HG02588 (cell line): ENCODE measurements around the gene GALNT12.

ENCODE experiments used
- ATAC-seq: cut with Tn5 transposase; IDR thresholded peaks from one replicate; pipeline ENCODE4 v1.9.1; 2021; ENCODE audit warnings: mild to moderate bottlenecking, moderate library complexity; ENCODE audit not compliant: unreplicated experiment

Gene GALNT12

DNA sequence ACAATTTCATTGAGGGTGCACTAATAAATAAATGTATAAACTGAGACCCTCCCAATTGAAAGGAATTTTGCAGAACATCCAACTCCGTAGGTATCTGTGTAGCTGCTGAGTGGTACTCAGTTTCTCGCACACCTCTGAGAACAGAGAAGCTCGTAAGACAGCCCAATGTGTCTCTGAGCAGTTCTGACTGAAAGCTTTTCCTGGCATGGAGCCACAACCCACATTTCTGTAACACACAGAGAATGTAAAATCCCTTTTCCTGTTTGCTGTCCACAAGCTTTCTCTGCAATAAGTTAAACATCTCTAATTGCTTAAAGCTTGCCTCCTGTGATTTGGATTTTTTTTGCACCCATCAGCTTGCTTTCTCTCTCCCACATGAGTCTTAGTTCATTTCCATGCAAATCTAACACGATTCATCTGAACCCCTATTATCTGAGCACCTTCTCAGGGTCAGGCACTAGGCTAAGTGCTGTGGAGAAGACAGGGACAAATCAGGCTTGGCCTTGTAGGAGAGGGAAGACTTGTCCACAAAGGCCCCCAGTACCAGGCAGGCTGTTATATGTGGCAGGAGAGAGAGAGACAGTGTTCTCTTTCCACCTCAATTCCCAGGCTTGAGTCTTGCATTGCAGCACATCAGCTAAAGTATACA is 92.1 kb downstream of the GALNT12 start:
- no peak for ATAC-seq
